ENCODE results near the gene PRR4.

GRCh38 chr12:10861366-10861765 lies 12.1 kb upstream of the PRR4 start:
- no peak for TF ChIP-seq RHOXF2B (CRISPR knock-in tag; conservative IDR thresholded peaks at IDR 0.05)
- no peak for TF ChIP-seq GABPB1 (CRISPR knock-in tag; IDR thresholded peaks at IDR 0.05)
- TF ChIP-seq TFAP4 (CRISPR knock-in tag; IDR thresholded peaks at IDR 0.05; ENCODE audit: borderline replicate concordance) = no peak
- no peak for TF ChIP-seq PHF8 (IDR thresholded peaks at IDR 0.05; ENCODE audit: borderline replicate concordance, low read length)
- no peak for TF ChIP-seq JUND (IDR thresholded peaks at IDR 0.05; ENCODE audit: borderline replicate concordance, low read depth, low read length)
- TF ChIP-seq JUND (tag; IDR thresholded peaks at IDR 0.05; ENCODE audit: borderline replicate concordance, low read depth, low read length) = no peak
- TF ChIP-seq PKNOX1 (IDR thresholded peaks at IDR 0.05) = no peak
- no peak for TF ChIP-seq COPS2 (conservative IDR thresholded peaks at IDR 0.05)
- no peak for TF ChIP-seq ZNF77 (CRISPR knock-in tag; IDR thresholded peaks at IDR 0.05)
- TF ChIP-seq HEY1 (CRISPR knock-in tag; IDR thresholded peaks at IDR 0.05; ENCODE audit: borderline replicate concordance) = no peak
- TF ChIP-seq SRF (CRISPR knock-in tag; IDR thresholded peaks at IDR 0.05) = no peak
- TF ChIP-seq PRDM10 (IDR thresholded peaks at IDR 0.05; ENCODE audit: partially characterized antibody) = no peak
- no peak for TF ChIP-seq POLR2AphosphoS5 (IDR thresholded peaks at IDR 0.05; ENCODE audit: control insufficient read depth, insufficient read depth, low read depth, low read length)

Data from K562 (cell line).